ENCODE measurements around the gene NOL4L.
A peak's percentile ranks its signal among the peaks of the same experiment; 100 is the strongest.

The NOL4L gene

DNA sequence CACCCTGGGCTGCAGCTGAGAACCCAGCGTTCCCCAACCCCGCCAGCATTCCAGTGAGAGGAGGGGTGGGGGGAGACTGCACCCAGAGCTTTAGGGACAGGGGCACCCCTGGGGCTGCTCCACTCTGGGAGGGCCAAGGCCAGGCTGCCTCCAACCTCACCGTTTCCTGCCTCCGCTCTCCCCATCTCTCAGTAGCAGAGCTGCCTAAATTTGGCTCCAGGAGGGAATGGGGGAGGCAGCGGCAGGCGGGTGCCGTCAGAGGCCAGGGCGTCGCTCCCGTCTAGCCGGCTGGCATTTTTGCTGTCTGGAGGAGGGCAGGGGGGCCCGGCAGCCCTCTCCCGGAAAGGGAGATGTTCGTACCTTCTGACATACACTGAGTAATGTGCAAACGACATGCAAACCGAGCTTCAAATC, 46.6 kb downstream of the NOL4L start:
- DNase-seq = peak in 1 of 2 donors; percentile 29

DNA sequence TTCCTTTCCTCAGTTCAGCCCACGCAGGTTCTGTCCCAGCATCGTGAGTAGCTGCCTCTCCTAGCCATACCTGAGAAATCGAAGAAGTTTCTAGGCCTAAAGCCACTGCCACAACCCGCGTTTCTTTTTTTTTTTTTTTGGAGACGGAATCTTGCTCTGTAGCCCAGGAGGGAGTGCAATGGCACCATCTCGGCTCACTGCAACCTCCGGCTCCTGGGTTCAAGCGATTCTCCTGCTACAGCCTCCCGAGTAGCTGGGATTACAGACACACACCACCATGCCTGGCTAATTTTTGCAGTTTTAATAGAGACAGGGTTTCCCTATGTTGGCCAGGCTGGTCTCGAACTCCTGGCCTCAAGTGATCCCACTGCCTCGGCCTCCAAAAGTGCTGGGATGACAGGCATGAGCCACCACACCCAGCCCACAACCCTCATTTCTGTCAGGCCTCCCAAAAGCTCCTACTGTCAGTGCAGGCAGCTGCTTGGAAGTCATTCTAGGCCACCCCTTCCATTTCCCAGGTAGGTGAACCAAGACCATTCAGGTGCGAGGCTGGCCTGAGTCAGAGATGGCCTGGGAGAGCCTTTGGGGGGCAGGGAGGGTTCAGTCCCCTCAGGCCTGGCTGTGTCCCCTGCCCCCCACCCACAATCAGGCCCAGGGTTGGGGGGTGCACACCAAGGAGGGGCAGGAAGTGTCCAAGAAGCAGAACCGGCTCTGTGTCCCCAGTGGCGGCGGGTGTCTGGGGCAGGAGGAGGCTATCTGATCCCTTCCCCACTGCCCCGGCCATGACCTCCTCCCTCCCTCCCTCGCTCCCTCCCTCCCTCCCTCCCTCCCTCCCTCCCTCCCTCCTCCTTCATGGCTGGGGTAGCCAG, 47.2 kb downstream of the NOL4L start:
- no peak for DNase-seq

DNA sequence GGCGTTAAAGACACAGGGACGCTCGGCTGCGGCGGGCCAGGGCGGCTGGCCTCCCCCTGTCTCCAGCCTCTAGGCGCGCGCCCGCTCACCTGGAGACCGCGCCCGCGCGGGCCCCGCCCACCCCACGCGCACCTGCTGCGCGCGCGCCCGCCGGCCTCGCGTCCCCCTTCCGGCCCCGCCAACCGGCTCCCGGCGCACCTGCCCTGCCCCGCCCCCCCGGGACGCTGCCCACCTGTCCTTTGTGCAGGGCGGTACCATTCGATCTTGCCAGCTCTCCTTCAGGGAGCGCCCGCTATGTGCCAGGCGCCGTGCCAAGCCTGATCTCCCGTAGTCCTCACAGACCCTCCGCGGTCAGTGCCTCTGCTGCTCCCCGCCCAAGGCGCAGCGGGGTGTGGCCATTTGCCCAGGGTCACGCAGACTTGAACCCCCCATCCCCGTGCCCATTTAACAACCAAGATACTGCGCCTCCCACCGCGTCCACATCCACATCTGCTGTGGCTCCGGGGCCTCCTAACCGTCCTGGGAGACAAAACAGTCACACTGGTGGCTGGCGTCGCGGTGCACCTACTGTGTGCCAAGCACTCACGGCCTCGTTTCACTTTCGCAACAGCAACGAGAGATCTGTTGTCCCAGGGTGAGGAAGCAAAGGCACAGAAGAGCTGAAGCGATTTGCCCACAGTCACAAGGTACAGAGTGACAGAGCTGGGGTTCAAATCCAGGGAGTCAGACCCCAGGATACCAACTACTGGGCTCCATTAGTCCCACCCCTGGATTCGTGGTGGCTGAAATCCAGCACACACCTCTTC, 48.1 kb downstream of the NOL4L start:
- peak; percentile 43 to 58 for DNase-seq

DNA sequence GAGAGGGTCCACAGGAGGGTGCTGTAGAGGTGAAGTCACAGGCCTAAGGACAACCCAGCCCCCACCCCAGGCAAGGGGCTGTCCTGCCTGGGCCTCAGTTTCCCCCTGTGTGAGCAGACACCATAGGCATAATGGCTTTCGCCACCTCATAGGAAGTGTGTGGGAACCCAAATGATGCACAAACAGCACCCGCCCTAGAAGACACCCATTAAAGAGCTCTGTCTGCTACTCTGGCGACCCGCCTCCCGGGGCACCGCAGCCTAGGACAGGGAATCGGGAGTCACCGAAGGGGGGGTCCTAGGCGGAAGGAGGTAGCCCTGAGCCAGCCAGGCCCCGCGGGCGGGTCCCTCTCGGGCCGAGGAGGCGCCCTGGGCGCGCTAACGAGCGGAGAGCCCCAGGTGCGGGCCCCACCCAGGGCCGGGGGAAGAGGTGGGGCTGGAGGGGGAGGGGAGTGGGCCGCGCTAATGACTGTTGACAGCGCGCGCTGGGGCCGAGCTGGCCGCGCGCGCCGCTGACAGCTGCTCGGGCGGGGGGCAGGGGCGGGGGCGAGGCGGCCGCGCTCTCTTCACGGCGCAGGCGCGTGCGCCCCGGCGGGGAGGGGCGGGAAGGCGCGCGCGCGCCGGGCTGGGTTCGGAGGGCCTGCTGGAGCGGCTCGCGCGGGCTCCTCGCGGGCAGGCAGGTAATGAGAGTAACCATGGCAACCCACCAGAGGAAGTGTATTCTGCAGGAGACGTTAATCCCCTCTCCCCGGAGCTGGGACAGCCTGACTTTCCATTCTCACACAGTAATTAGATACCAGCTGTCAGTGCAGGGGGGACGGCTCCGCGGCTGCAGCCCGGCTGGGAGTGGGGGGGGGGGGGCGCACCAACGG, 48.9 kb downstream of the NOL4L start:
- DNase-seq = peak; percentile 58 to 71

DNA sequence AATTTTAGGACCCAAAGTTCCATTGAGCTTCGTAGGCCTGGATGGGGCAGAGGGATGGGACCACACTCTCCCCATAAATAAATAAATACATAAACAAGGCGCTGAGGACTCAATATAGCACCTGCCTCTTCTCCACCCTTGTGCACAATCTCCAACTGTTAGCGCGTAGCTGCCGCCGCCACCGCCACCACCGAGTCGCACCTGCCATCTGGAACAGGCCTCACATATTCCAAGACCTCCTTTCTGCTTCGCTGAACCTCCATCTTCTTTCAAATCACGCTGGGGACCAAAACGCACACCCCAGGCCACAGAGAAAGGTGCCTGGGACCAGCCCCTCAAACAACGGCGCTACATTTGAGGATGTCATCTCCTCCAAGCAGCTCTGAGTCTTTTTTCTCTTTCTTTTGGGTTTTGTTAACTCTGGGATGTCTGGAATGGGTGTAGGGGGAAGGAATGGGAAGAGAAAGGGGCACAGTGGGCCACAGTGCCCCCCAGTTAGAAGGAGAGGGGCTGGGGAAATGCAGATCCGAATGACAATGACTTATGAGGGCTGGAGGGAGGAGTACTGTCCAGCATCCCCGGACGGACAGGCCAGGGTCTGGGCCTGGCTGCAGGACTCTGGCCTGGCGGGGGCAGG, 49.7 kb downstream of the NOL4L start:
- no peak for DNase-seq

DNA sequence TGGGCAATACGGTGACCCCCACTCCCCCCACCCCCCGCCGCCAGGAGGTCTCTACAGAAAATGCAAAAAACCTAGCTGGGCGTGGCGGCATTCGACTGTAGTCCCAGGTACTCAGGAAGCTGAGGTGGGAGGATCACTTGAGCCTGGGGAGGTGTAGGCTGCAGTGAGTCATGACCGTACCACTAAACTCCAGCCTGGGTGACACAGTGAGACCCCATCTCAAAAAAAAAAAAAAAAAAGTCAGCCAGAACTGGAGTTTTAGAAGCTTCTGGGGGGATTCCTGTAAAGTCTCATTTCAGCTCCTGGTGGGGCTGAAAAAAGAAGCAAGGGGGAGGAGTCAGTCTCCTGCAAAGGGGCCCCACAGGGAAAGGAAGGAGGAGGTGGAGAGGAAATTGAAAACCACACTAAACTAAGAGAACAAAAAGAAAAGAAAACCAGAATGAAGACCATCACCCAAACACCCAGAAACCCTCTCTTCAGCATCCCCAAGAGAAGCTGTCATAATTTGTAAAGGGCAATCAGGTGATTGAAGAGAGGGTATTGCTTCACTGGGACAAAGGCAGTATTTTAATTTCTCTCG, 50.4 kb downstream of the NOL4L start:
- peak; percentile 73 to 75 for DNase-seq

DNA sequence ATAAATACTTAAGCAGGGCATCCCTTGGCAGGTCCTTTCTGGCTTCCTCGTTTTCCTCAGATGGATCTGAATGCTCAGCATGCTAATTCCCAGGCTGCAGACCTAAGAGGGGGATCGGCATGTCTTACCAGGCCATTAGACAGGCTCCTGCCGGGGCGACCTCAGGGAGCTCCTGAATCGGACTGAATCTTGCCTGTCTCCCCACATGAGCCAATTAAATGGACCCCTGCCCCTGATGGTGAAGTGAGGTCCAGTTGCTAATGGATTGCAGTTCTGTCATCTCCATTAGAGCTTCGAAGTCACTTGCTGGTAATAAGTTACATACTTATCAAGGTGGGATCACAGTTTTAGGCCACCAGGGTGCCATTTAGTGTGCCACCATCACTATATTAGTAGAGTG, 51.4 kb downstream of the NOL4L start:
- DNase-seq = no peak

DNA sequence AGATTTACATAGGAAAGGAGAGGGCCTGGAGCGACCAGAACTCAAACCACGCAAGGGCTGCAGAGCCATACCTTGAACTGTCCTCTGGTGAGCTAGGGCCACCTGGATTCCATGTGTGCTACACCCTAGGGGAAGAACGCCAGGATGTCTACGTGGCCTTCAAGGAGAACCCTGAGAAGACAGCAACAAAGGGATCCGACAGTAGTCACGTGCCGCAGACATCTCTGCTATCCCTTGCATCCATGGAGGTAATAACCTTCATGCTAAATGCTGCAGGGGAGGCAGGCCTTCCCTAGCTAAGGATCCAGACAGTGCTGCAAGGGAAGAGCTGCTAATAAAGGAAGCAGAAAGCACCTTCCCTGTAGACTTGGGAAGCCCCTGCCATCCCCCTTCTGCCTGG, 52.9 kb downstream of the NOL4L start:
- DNase-seq = no peak

DNA sequence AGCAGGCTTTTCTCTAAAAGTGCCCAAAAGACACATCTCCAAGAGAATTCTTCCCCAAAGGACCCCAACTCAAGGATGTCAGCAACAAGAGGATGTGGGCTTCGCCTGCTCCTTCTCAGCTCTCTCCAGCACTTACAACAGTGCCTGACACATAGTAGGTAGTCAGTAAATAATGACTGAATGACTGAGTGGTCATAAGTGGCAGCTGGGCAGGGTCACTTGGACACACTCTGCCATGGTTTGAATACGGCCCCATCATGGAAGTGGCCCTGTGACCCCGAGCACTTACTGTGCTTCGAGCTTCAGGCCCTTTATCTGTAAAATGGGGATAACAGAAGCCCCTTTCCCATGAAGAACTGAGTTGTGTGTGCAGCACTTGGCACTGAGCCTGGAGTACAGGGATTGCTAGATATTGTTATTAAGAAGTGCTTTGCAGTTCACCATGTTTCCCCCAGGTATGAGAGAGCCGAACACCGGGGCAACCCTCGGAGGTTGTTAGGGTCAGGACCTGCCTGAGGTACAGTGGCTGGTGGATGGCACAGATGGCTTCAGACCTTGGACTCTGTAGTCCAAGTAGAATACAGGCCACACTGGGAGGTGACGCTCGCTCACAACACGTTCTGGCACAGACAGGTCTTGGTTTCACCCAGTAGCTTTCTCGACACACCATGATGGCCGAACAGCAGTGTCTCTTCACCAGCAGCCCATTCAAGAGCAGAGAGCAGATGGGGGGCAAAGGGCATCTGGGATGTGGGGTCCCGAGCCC, 56.0 kb downstream of the NOL4L start:
- no peak for DNase-seq

DNA sequence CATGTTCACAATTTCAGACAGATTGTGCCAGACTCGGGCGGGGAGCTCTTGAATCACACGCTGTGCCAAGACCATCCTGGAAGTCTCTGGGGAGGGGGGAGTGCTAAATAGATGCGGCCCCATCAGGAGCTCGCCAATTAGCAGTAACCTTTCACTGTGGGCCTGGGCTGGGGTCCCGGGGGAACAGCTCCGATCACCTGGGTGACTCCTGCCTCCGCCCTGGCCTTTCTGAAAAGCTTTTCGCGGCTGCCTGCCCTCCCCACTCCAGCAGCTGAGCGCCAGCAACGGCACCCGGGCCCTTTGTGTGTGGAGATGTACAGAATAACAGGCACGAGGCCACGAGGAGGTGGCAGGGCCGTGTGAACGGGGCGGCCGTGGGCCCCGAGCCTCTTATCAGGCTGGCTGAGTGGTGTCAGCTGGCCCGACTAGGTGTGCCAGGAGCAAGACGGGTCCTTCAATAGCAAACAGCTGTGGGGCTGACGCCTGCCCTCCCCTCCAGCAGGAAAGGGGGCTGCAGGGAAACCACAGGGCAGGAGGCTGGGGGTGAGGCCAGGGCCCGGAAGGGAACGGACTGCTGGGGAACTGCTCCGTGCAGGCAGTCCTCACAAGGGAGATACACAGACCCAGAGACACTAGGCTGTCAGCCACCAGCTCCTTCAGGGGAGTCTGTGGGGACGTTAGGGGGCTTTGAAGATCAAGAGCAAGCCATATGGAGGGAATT, 56.8 kb downstream of the NOL4L start:
- no peak for DNase-seq

DNA sequence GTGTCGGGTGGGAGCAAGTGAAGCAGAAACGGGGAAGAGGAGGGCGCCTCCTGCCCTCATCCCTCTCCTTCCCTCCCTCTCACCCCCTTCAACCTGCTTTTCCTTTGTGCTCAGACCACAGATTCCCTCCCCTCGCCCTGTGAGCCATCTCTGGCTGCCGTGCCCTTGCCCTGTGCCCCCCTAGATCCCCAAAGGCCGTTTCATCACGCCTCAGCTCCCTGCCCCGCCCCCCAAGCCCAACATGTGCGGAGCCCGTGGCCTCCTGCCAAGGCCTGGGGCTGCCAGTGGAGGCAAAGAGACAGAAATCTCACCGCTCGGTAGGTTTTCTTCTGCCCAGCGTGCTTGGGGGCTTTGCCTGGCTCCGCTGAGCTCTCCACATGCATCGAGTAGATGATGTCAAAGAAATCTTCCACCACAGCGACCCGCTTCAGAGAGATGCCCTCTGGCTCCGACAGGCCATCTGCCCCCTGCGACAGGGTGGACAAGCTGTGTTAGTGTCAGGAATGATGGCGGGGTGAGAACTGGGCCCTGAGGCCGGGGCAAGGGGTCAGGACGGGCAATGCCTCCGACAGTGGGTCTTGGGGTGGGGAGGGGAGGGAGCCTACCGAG, 57.6 kb downstream of the NOL4L start:
- DNase-seq = no peak

DNA sequence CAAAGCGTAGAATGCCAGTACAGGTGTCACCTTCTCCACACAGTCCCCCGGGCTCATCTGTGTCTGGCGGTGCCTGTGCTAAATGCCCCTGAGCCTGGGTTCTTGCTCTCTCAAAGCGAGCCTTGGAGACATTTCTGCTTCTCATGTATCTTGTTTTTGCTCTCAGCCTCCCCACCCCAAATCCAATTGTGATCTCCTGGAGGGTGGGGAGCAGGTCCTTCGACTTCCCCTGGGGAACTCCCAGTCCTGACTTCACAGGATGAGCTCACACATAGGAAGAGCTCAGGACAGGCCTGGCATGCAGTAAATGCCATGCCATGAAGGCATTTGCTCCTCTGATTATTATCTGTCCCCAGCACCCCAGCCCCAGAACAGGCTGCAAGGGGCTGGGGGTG, 58.1 kb downstream of the NOL4L start:
- no peak for DNase-seq

DNA sequence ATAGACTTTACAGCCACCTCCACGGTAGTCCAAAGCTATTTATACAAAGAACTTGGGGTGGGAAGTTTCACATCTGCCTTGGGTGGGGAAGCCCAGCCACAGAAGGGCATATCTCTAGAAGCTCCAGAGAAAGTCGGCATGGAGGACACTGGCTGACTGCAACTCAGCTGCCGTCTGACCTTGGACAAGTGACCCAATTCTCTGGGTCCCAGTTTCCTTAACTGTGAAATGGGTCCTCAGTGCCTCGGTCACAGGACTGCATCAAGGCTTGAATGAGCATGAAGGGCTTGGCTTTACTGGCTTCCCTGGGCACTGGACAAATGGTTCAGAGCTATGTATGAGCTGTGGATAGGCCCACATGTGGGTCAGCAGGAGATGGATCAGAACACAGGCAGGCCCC, 58.6 kb downstream of the NOL4L start:
- no peak for DNase-seq

DNA sequence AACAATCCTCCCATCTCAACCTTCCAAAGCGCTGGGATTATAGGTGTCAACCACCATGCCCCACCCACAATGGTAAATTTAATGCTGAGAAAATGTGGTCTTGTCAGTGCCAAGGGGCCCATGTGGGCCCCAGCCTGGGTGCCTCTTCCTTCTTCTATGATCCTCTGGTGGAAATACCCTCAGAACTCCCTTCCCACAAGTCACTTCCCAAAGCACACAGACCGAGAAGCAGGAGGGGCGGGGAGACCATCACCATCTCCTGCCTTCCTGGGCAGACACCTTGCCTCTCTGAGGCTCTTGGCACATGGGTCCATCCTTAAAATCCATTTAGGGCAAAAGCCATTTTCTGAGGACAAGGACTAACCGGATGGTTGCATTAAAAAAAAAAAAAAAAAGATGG, 59.0 kb downstream of the NOL4L start:
- DNase-seq = no peak

DNA sequence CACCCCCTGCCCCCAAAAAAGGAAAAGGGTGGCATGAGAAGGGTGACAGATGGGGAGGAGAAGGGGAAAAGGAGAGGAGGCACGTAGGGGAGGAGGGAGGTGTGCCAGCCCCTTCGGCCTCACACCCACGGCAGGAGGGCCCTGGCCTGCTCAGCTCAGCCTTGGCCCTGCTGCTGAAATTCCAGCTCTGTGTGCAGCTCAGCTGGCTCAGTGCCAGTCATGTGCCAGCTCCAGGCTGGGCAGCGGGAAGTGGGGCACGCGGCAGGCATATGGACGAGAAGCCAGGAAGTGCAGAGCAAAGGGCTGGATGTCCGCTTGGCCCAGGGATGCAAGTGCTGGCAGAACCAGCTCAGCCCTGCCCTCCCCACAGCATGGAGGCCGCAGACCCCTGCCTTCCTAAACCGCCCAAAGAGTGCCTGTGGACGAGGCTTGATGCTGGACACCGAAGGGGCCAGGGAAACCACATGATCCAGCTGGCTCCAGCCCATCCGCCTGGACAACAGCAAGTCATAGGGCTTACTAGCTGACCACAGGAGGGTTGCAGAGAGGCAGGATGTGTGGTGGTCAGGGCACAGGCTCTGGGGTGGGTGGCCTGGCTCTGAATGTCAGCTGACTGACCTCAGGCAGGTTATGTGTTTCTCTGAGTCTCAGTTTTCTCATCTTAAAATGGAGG, 60.2 kb downstream of the NOL4L start:
- no peak for DNase-seq

DNA sequence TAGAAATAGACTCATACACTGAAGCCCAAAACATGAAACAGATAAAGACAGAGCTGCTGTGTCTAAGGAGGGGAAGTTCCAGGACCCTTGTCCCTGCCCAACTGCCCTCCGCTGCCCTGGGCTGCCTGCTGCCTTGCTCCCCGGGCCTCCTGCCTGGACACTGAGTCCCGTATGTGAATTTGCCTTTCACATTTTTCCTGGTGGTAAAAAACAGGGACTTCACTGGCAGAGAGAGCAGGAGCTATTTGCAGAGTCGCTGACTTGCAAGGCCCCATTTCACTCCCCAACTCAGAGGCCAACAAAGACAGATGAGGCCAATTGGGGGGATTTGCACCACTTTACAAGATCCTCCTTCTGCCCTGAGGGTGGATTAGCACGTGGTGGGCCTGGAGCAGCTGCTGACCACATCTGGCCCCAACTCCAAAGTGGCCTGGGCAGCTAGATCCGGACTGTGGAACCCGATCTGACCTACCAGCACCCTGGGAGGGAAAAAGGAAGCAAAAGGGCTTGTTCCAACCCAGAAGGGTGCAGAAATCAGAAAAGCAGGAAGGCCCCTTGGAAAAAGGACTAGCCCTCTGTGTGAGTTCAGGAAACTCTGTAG, 61.4 kb downstream of the NOL4L start:
- no peak for DNase-seq

DNA sequence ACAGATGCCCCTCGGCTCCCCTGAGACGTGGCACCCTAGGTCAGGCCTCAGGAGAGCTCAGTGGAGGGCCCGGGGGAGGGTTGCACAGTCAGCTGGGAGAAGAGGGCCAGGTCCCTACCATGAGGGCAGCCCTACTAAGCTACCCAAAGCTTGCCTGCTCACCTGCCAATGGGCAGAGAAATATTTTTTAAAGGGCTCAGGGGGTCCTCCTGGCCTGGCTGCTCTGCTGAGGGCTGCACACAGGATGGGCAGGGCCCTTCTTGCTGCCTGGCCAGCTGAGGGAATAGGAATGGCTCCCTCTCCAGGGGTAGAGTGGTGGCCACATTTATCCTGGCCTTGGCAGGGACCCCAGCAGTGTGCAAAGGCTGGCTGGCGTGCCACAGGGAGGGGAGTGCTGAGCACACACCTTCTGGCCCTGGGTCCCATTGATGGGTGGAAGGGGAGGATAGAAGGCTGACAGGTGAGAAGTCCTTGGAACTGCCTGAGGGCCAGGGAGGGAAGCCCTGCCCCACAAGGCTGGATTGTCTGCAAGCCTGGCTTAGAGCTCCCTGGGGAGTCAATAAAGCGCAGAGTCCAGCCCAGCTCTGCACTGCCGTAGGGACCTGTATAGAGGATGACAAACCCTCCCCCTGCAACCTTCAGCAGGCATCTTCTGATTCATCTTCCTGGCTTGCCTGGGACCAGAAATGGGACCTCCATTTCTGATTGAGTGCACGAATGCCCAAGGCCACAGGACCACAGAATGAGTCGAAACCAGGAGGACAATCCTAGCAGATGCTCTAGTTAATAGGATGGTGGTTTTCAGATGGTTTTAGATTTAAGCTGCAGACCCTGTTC, 62.1 kb downstream of the NOL4L start:
- DNase-seq = no peak

DNA sequence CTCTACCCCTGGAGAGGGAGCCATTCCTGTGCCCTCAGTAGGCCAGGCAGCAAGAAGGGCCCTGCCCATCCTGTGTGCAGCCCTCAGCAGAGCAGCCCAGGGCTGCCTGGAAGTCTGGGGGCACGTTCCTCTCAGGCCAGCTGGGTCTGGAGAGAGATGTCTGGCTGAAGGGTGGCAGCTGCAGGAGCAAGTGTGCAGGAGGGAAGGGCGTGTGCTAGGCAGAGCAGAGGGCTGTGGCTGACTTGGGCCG, 62.7 kb downstream of the NOL4L start:
- DNase-seq = no peak
